Hepatocyte (in vitro differentiated cells): ENCODE data around the gene GDPD3. TPM values are rescaled to one million over a fixed set of nuclear protein-coding genes. Genes with fewer than 3 reads are reported as not detected.
A peak's percentile ranks its signal among the peaks of the same experiment; 100 is the strongest.

Experiments
- DNase-seq: peaks from one replicate; pipeline ENCODE4 v3.0.0-alpha.2; 2016; ENCODE audit warnings: low spot score
- H2AFZ ChIP-seq: fragments of 200-600 bp; sonication (generic); 2 replicates; pipeline ENCODE4 v1.6.0; 2016; ENCODE audit warnings: antibody characterized with exemption, mild to moderate bottlenecking
- H3K27ac ChIP-seq: fragments of 200-600 bp; sonication (generic); 2 replicates; pipeline ENCODE4 v1.5.1; 2016; ENCODE audit warnings: mild to moderate bottlenecking
- H3K27me3 ChIP-seq: fragments of 200-600 bp; sonication (generic); 2 replicates; pipeline ENCODE4 v1.6.1; 2016
- H3K36me3 ChIP-seq: fragments of 200-600 bp; sonication (generic); replicated peaks from 2 replicates; pipeline ENCODE4 v1.5.1; 2016; ENCODE audit warnings: low read depth; ENCODE audit not compliant: insufficient read depth
- H3K4me1 ChIP-seq: fragments of 200-600 bp; sonication (generic); 2 replicates; pipeline ENCODE4 v1.5.1; 2016; ENCODE audit warnings: mild to moderate bottlenecking, moderate library complexity; ENCODE audit not compliant: insufficient read depth
- H3K4me2 ChIP-seq: fragments of 200-600 bp; sonication (generic); 2 replicates; pipeline ENCODE4 v1.6.0; 2016
- H3K4me3 ChIP-seq: fragments of 200-600 bp; sonication (generic); 2 replicates; pipeline ENCODE4 v1.5.1; 2016; ENCODE audit warnings: mild to moderate bottlenecking
- H3K79me2 ChIP-seq: fragments of 200-600 bp; sonication (generic); 2 replicates; pipeline ENCODE4 v1.6.0; 2017; ENCODE audit warnings: mild to moderate bottlenecking
- H3K9me2 ChIP-seq: fragments of 200-600 bp; sonication (generic); replicated peaks from 2 replicates; pipeline ENCODE4 v1.6.0; 2017; ENCODE audit warnings: mild to moderate bottlenecking; ENCODE audit not compliant: insufficient read depth
- H3K9me3 ChIP-seq: fragments of 200-600 bp; sonication (generic); 2 replicates; pipeline ENCODE4 v1.5.1; 2016; ENCODE audit warnings: low read depth, mild to moderate bottlenecking
- H4K20me1 ChIP-seq: fragments of 200-600 bp; sonication (generic); 2 replicates; pipeline ENCODE4 v1.6.0; 2016; ENCODE audit warnings: mild to moderate bottlenecking; ENCODE audit not compliant: insufficient read depth, poor library complexity, severe bottlenecking
- CTCF ChIP-seq: fragments of 200-600 bp; sonication (generic); IDR thresholded peaks from 2 replicates; pipeline ENCODE4 v1.5.1; 2016; ENCODE audit warnings: antibody characterized with exemption, mild to moderate bottlenecking; ENCODE audit not compliant: poor library complexity
- EZH2 ChIP-seq: fragments of 200-600 bp; sonication (generic); IDR thresholded peaks from 2 replicates; pipeline ENCODE4 v1.6.1; 2016; ENCODE audit warnings: antibody characterized with exemption, mild to moderate bottlenecking, borderline replicate concordance
- EZH2phosphoT487 ChIP-seq: fragments of 200-600 bp; sonication (generic); IDR thresholded peaks from one replicate; pipeline ENCODE4 v1.6.1; 2018; ENCODE audit warnings: antibody characterized with exemption, mild to moderate bottlenecking, low read depth, moderate library complexity; ENCODE audit not compliant: unreplicated experiment, severe bottlenecking
- WGBS: methylation state at CpG from one replicate; pipeline ENCODE4 v1.1.6; 2016; ENCODE audit warnings: low lambda C conversion rate; ENCODE audit errors: missing lambda C conversion rate; 5-methylcytosine and 5-hydroxymethylcytosine counted together
- polyA plus RNA-seq: library from polyadenylated mRNA; unstranded; fragments of >200 nt; fragmentation: Nextera tagmentation; extraction: Ambion mirVana; gene quantifications from 2 replicates; pipeline ENCODE4 v1.2.1, GENCODE V29; 2016
- total RNA-seq: library from RNA; depleted of rRNA; stranded (reverse); fragments of >200 nt; gene quantifications from 2 replicates; pipeline ENCODE4 v1.2.3, GENCODE V29; 2014

The GDPD3 gene
- total and polyA plus RNA-seq, 2 experiments from 2014 or later = 0.67 to 5.4 TPM

GRCh38 chr16:30063278-30063892, 50.0 kb downstream of the GDPD3 start:
- DNase-seq = no peak
- Histone ChIP-seq H3K36me3 (no peaks in the 10 kb centered on the region), H3K4me2 (peak overlapping the region; percentile 94), H3K79me2 (peaks cover 32% of the 10 kb centered on the region), H3K9me2 (no peaks in the 10 kb centered on the region), H3K27ac (peak overlapping the region; percentile 98), H3K4me3 (no peak overlapping the region), H3K27me3 (no peaks in the 10 kb centered on the region), H3K9me3 (no peaks in the 10 kb centered on the region), H4K20me1 (peaks cover 15% of the 10 kb centered on the region), H3K4me1 (peaks cover 28% of the 10 kb centered on the region), H2AFZ (peak overlapping the region; percentile 21)
- WGBS = 75% methylated on average over 9 of the region's 12 CpGs
- TF ChIP-seq EZH2phosphoT487 = no peak
- no peak for TF ChIP-seq EZH2
- TF ChIP-seq CTCF = no peak

GRCh38 chr16:30060836-30061554, 52.3 kb downstream of the GDPD3 start:
- no peak for DNase-seq
- 69% methylated on average over 2 of the region's 2 CpGs for WGBS
- Histone ChIP-seq H3K4me2 (peak overlapping the region; percentile 29), H3K79me2 (peaks cover 9% of the 10 kb centered on the region), H3K27ac (peak overlapping the region; percentile 46), H3K9me3 (no peaks in the 10 kb centered on the region), H3K4me1 (peaks cover 19% of the 10 kb centered on the region), H4K20me1 (no peaks in the 10 kb centered on the region), H3K27me3 (no peaks in the 10 kb centered on the region), H3K4me3 (no peak overlapping the region), H3K9me2 (no peaks in the 10 kb centered on the region), H2AFZ (no peak overlapping the region), H3K36me3 (no peaks in the 10 kb centered on the region)
- TF ChIP-seq EZH2phosphoT487 = no peak
- no peak for TF ChIP-seq EZH2
- no peak for TF ChIP-seq CTCF

GRCh38 chr16:30060346-30060745, 53.0 kb downstream of the GDPD3 start:
- DNase-seq = no peak
- WGBS = 50% methylated on average over 4 of the region's 4 CpGs
- peak overlapping the region; percentile 69 for H3K27ac ChIP-seq

More at GRCh38 chr16:30060346-30060745, 53.0 kb downstream of the GDPD3 start:
- Histone ChIP-seq H4K20me1 (no peaks in the 10 kb centered on the region), H3K4me1 (peaks cover 19% of the 10 kb centered on the region), H3K9me2 (no peaks in the 10 kb centered on the region), H3K4me3 (no peak overlapping the region), H3K4me2 (peak overlapping the region; percentile 47), H3K36me3 (no peaks in the 10 kb centered on the region), H3K27me3 (no peaks in the 10 kb centered on the region), H3K9me3 (no peaks in the 10 kb centered on the region), H2AFZ (no peak overlapping the region), H3K79me2 (peaks cover 6% of the 10 kb centered on the region)
- TF ChIP-seq CTCF = no peak
- TF ChIP-seq EZH2phosphoT487 = no peak
- TF ChIP-seq EZH2 = no peak
